B cell (primary cell): ENCODE measurements around the gene JMJD4.
"Not testable (repeated sequence)": the region's sequence is repeated elsewhere in the genome, so short reads cannot be mapped to it uniquely, and the experiment has no call there.

Source experiments
- CTCF ChIP-seq: fragments of 200-600 bp; IDR thresholded peaks from one replicate; pipeline ENCODE4 v1.8.0; 2022; ENCODE audit warnings: antibody characterized with exemption, mild to moderate bottlenecking
- EZH2 ChIP-seq: IDR thresholded peaks from 2 replicates; pipeline ENCODE4 v1.6.1; 2012; ENCODE audit warnings: borderline replicate concordance, low read depth, mild to moderate bottlenecking, moderate library complexity, low read length; ENCODE audit not compliant: insufficient read depth, poor library complexity, severe bottlenecking

DNA sequence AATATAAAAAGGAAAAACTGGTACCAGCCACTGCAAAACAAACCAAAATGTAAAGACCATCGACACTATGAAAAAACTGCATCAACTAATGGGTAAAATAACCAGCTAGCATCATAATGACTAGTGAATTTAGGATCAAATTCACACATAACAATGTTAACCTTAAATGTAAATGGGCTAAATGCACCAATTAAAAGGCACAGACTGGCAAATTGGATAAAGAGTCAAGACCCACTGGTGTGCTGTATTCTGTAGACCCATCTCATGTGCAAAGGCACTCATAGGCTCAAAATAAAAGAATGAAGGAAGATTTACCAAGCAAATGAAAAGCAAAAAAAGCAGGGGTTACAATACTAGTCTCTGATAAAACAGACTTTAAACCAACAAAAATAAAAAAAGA, 33.5 kb downstream of the JMJD4 start:
- TF ChIP-seq CTCF, EZH2: not testable (repeated sequence)
